K562 (cell line): Measurements from ENCODE around the gene COL4A2. TPM values are rescaled to one million over a fixed set of nuclear protein-coding genes. Genes with fewer than 3 reads are reported as not detected.

Experiments used
- ATAC-seq: fragments of 200-7000 bp; cut with Tn5 transposase; 3 replicates; pipeline ENCODE4 v1.9.1; 2020; ENCODE audit warnings: moderate library complexity
- BruUV-seq: library from RNA; stranded (reverse); fragments of 400-500 nt; replicated peaks from 2 replicates; lab custom pipeline; 2021; lab: Mats Ljungman, UMichigan
- CTCF ChIA-PET: fragments of 300-600 bp; formaldehyde crosslinking; extraction: SDS; loops from one replicate; lab custom pipeline; 2021; ENCODE audit warnings: low intra/inter-chr PET ratio; lab: Yijun Ruan, JAX
- POLR2A ChIA-PET: fragments of 300-600, 350-650 bp; sonication (Branson Sonifier 250); formaldehyde crosslinking; extraction: SDS; loops from one replicate; lab custom pipeline; 2021; ENCODE audit warnings: antibody characterized with exemption, inconsistent platforms; lab: Yijun Ruan, JAX
- DNase-seq, 4 experiments: peaks; one replicate each; pipeline versions ENCODE4 v3.0.0 to v3.0.0-alpha.2; 2011 to 2018; ENCODE audit warnings: low spot score in 3 of 4, mixed read lengths in 3 of 4; ENCODE audit errors: extremely low read depth in 1 of 4
- FAIRE-seq: peaks from 2 replicates; lab custom pipeline; 2011; peaks lifted over from hg19 to GRCh38; lab: Jason Lieb, UNC
- H2AFZ ChIP-seq: 2 replicates; pipeline ENCODE4 v1.6.0; 2011; ENCODE audit warnings: low read depth, low read length, control low read depth, inconsistent platforms
- H3K27ac ChIP-seq: fragments of 200-600 bp; 3 replicates; pipeline ENCODE4 v1.8.0; 2011; ENCODE audit warnings: low read depth, mild to moderate bottlenecking, control low read depth, inconsistent platforms, low read length, moderate library complexity, mixed read lengths; ENCODE audit errors: extremely low read depth
- H3K27me3 ChIP-seq, 2 experiments: fragments of 300-600 bp in 1 of 2; 2 replicates in 1 of 2; 3 replicates in 1 of 2; pipeline versions ENCODE4 v1.6.0 to v1.8.0; 2011; ENCODE audit warnings: inconsistent platforms in 2 of 2, low read length in 2 of 2, mild to moderate bottlenecking in 1 of 2, mixed read lengths in 1 of 2, moderate library complexity in 1 of 2; ENCODE audit not compliant: control insufficient read depth in 2 of 2, insufficient read depth in 2 of 2
- H3K36me3 ChIP-seq: fragments of 300-600 bp; 3 replicates; pipeline ENCODE4 v1.8.0; 2011; ENCODE audit warnings: mild to moderate bottlenecking, low read length, inconsistent platforms; ENCODE audit not compliant: control insufficient read depth, insufficient read depth
- H3K4me1 ChIP-seq, 2 experiments: fragments of 200-600 bp in 1 of 2; replicated peaks in 1 of 2; 2 replicates in 1 of 2; 3 replicates in 1 of 2; pipeline versions ENCODE4 v1.5.1 to v1.8.0; 2011; ENCODE audit warnings: inconsistent platforms in 2 of 2, low read length in 2 of 2, mild to moderate bottlenecking in 1 of 2, mixed read lengths in 1 of 2, moderate library complexity in 1 of 2; ENCODE audit not compliant: control insufficient read depth in 2 of 2, insufficient read depth in 2 of 2
- H3K4me2 ChIP-seq: 2 replicates; pipeline ENCODE4 v1.6.1; 2011; ENCODE audit warnings: low read length, control low read depth, inconsistent platforms, mixed read lengths; ENCODE audit not compliant: insufficient read depth
- H3K4me3 ChIP-seq: fragments of 200-600 bp; sonication (generic), shearing (Covaris generic); 2 replicates; pipeline ENCODE4 v1.5.1; 2016; ENCODE audit warnings: control low read depth, inconsistent platforms
- H3K79me2 ChIP-seq: fragments of 200-600 bp; 3 replicates; pipeline ENCODE4 v1.8.0; 2011; ENCODE audit warnings: low read length, inconsistent platforms; ENCODE audit not compliant: control insufficient read depth, insufficient read depth
- H3K9ac ChIP-seq, 2 experiments: 2 replicates each; pipeline versions ENCODE4 v1.6.0 to v1.6.1; 2011; ENCODE audit warnings: low read depth in 2 of 2, low read length in 2 of 2, control low read depth in 1 of 2, inconsistent platforms in 1 of 2, mild to moderate bottlenecking in 1 of 2, mixed read lengths in 1 of 2; ENCODE audit not compliant: insufficient read depth in 1 of 2
- H3K9me1 ChIP-seq: one replicate; pipeline ENCODE4 v1.6.0; 2011; ENCODE audit warnings: inconsistent platforms, mild to moderate bottlenecking, low read length, moderate library complexity; ENCODE audit not compliant: control insufficient read depth, insufficient read depth
- H3K9me3 ChIP-seq: replicated peaks from 2 replicates; pipeline ENCODE4 v1.5.1; 2011; ENCODE audit warnings: low read depth, low read length, inconsistent platforms; ENCODE audit not compliant: control insufficient read depth, insufficient read depth
- H4K20me1 ChIP-seq: replicated peaks from 2 replicates; pipeline ENCODE4 v1.6.1; 2011; ENCODE audit warnings: low read length, inconsistent platforms, mixed read lengths; ENCODE audit not compliant: control insufficient read depth, insufficient read depth
- ETV1 ChIP-seq: fragments of 450-650 bp; conservative IDR thresholded peaks from 2 replicates; pipeline ENCODE4 v1.6.1; 2016; ENCODE audit warnings: missing genetic modification characterization, control low read depth, low read depth, missing compliant biosample characterization
- HDAC1 ChIP-seq, 2 experiments: fragments of 450-650 bp; IDR thresholded peaks; 2 replicates each; pipeline ENCODE4 v1.6.1; 2016 to 2017; ENCODE audit warnings: inconsistent platforms in 1 of 2, mild to moderate bottlenecking in 1 of 2, moderate library complexity in 1 of 2
- WGBS: fragments of 100-300 bp; shearing (Covaris generic); methylation state at CpG from one replicate; pipeline ENCODE4 v1.1.6; 2016; ENCODE audit warnings: low coverage, mixed read lengths; ENCODE audit not compliant: insufficient coverage; ENCODE audit errors: missing lambda C conversion rate; 5-methylcytosine and 5-hydroxymethylcytosine counted together
- in situ Hi-C: fragments of 300-500 bp; cut with MboI; formaldehyde crosslinking; loops from 4 replicates; pipeline ENCODE4 v1.15.0; 2018; ENCODE audit warnings: inconsistent platforms, mixed read lengths
- intact Hi-C: fragments of 100-400 bp; cut with micrococcal nuclease; formaldehyde crosslinking; loops from 2 replicates; pipeline ENCODE4 v1.14.2; 2022
- polyA plus RNA-seq, 8 experiments: library from polyadenylated mRNA; depleted of rRNA in 4 of 8; stranded (reverse) in 5 of 8; unstranded in 3 of 8; fragments of >200 nt; fragmentation: Nextera tagmentation in 2 of 8; fragmentation: Illumina TruSeq in 1 of 8; extraction: Ambion mirVana in 2 of 8; extraction: Trizol in 1 of 8; gene quantifications; 2 replicates each; pipeline versions ENCODE4 v1.2.1 to v1.2.3, GENCODE V29; 2011 to 2014; ENCODE audit warnings: inconsistent platforms in 1 of 8, missing spikeins in 1 of 8
- total RNA-seq, 7 experiments: library from RNA; depleted of rRNA in 6 of 7; stranded (reverse); fragments of >200 nt in 6 of 7; fragmentation: Illumina TruSeq in 2 of 7; extraction: Trizol in 2 of 7; gene quantifications; 2 replicates each; pipeline versions ENCODE4 v1.2.1 to v1.2.3, GENCODE V29; 2011 to 2021; ENCODE audit warnings: low replicate concordance in 1 of 7
- TF ChIP-seq, protein P1 (sequence below), 2 experiments: IDR thresholded peaks; 2 replicates each; pipeline ENCODE4 v1.6.1; 2012; ENCODE audit warnings: improper control_type of control experiment in 2 of 2, low read depth in 2 of 2, low read length in 2 of 2, borderline replicate concordance in 1 of 2

Gene COL4A2
- total and polyA plus RNA-seq, 9 of the 15 experiments (the other 6 are each of a cell fraction or from before 2014, with no cell fraction given) = 0.13 to 15.2 (median 8.1) TPM

DNA sequence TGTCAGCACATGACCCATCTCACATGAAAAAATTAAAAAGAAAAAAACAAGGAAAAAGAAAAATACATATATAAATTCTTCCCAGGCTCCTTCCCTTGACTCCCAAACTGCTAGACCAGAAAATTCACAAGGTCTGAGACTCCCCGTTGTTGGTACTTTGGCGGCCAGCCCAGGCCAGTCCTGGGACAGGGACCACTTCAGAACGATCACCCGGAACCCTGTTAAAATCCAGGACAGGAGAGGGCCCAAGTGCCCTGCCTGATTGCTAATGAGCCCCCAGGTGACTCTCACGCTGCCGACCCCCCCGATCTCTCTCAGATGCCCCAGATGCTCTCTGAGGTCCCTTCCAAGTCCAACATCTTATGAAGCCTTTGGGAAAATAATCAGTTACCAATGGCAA, 107.2 kb downstream of the COL4A2 start:
- Histone ChIP-seq H3K9me1 (no peaks in the 10 kb centered on the region), H3K4me3 (no peak overlapping the region), H3K27ac (no peak overlapping the region), H3K79me2 (no peaks in the 10 kb centered on the region), H2AFZ (no peak overlapping the region), H3K4me2 (no peak overlapping the region), H3K9me3 (no peaks in the 10 kb centered on the region), H4K20me1 (peaks cover 12% of the 10 kb centered on the region; the same call in 1 of the 2 replicates), H3K27me3 (peaks cover 13 to 35% of the 10 kb centered on the region in 2 experiments; a peak in 4 of 5 replicates), H3K36me3 (no peaks in the 10 kb centered on the region), H3K4me1 (no peaks in the 10 kb centered on the region), H3K9ac (no peak overlapping the region)
- TF ChIP-seq, protein P1, sequence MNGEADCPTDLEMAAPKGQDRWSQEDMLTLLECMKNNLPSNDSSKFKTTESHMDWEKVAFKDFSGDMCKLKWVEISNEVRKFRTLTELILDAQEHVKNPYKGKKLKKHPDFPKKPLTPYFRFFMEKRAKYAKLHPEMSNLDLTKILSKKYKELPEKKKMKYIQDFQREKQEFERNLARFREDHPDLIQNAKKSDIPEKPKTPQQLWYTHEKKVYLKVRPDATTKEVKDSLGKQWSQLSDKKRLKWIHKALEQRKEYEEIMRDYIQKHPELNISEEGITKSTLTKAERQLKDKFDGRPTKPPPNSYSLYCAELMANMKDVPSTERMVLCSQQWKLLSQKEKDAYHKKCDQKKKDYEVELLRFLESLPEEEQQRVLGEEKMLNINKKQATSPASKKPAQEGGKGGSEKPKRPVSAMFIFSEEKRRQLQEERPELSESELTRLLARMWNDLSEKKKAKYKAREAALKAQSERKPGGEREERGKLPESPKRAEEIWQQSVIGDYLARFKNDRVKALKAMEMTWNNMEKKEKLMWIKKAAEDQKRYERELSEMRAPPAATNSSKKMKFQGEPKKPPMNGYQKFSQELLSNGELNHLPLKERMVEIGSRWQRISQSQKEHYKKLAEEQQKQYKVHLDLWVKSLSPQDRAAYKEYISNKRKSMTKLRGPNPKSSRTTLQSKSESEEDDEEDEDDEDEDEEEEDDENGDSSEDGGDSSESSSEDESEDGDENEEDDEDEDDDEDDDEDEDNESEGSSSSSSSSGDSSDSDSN (IDR thresholded peaks at IDR 0.05; ENCODE audit: borderline replicate concordance in 1 of 2, low read depth in 2 of 2, low read length in 2 of 2) = no peak
- no peak for TF ChIP-seq HDAC1 (IDR thresholded peaks at IDR 0.05)
- TF ChIP-seq ETV1 (tag) = no peak
- BruUV-seq = no TSS peak
- FAIRE-seq (no peak), DNase-seq (no peak), ATAC-seq (no peak)
- in situ Hi-C loops = no loop called here
- intact Hi-C loops = loop anchor here (10.0 kb wide), 1 partner anchor 1449 kb away; no protein-coding TSS in a partner anchor
- CTCF ChIA-PET = no interaction called here
- POLR2A ChIA-PET = no interaction called here
- WGBS = 0% methylated on average over 5 of the region's 7 CpGs
